Panc1 (cell line): ENCODE data around the gene LY86. TPM values are rescaled to one million over a fixed set of nuclear protein-coding genes. Genes with fewer than 3 reads are reported as not detected.

Experiments
- ATAC-seq: fragments of 200-7000 bp; cut with Tn5 transposase; 2 replicates; pipeline ENCODE4 v1.9.1; 2020; ENCODE audit warnings: mild to moderate bottlenecking, moderate library complexity
- BruUV-seq: library from RNA; stranded (reverse); fragments of 400-500 nt; replicated peaks from 2 replicates; lab custom pipeline; 2021; lab: Mats Ljungman, UMichigan
- CTCF ChIA-PET: fragments of 300-600 bp; sonication (Branson Sonifier 250); formaldehyde crosslinking; loops from one replicate; lab custom pipeline; 2022; ENCODE audit warnings: antibody characterized with exemption; lab: Charles Lee
- POLR2A ChIA-PET: fragments of 300-600 bp; sonication (Branson Sonifier 250); formaldehyde crosslinking; loops from one replicate; lab custom pipeline; 2022; ENCODE audit warnings: antibody characterized with exemption; lab: Charles Lee
- DNase-seq: peaks from one replicate; pipeline ENCODE4 v3.0.0-alpha.2; 2010; ENCODE audit warnings: low read depth, low spot score
- H3K27ac ChIP-seq: 2 replicates; pipeline ENCODE4 v1.5.1; 2011; ENCODE audit warnings: mild to moderate bottlenecking, low read length, inconsistent platforms
- H3K27me3 ChIP-seq: fragments of 200-500 bp; sonication (Bioruptor generic); 2 replicates; pipeline ENCODE4 v1.6.0; 2014; ENCODE audit warnings: low read length, inconsistent platforms; ENCODE audit not compliant: control insufficient read depth, insufficient read depth
- H3K36me3 ChIP-seq: fragments of 200-500 bp; sonication (Bioruptor generic); 2 replicates; pipeline ENCODE4 v1.5.1; 2014; ENCODE audit warnings: inconsistent platforms, mild to moderate bottlenecking, low read length, moderate library complexity; ENCODE audit not compliant: control insufficient read depth, insufficient read depth
- H3K4me1 ChIP-seq: 2 replicates; pipeline ENCODE4 v1.5.1; 2011; ENCODE audit warnings: inconsistent platforms, mild to moderate bottlenecking, low read length, moderate library complexity; ENCODE audit not compliant: control insufficient read depth, insufficient read depth
- H3K4me3 ChIP-seq, 2 experiments: 2 replicates each; pipeline ENCODE4 v1.5.1; 2011 to 2012; ENCODE audit warnings: low read depth in 2 of 2, low read length in 2 of 2, mild to moderate bottlenecking in 2 of 2, inconsistent platforms in 1 of 2, moderate library complexity in 1 of 2
- H3K9me3 ChIP-seq: fragments of 200-500 bp; sonication (Bioruptor generic); 2 replicates; pipeline ENCODE4 v1.5.1; 2014; ENCODE audit warnings: low read depth, mild to moderate bottlenecking, inconsistent platforms, low read length, moderate library complexity; ENCODE audit not compliant: control insufficient read depth, insufficient read depth
- CTCF ChIP-seq: fragments of 450-650 bp; IDR thresholded peaks from 2 replicates; pipeline ENCODE4 v1.5.1; 2017; ENCODE audit warnings: mild to moderate bottlenecking
- POLR2AphosphoS5 ChIP-seq: IDR thresholded peaks from 2 replicates; pipeline ENCODE4 v1.6.1; 2012; ENCODE audit warnings: mild to moderate bottlenecking, low read depth, low read length, moderate library complexity
- REST ChIP-seq, 2 experiments: IDR thresholded peaks; 2 replicates each; pipeline ENCODE4 v1.6.1; 2011 to 2012; ENCODE audit warnings: low read depth in 2 of 2, control low read depth in 1 of 2, low read length in 1 of 2, mild to moderate bottlenecking in 1 of 2, moderate library complexity in 1 of 2; ENCODE audit not compliant: insufficient read depth in 1 of 2
- SIN3A ChIP-seq: IDR thresholded peaks from 2 replicates; pipeline ENCODE4 v1.6.1; 2012; ENCODE audit warnings: low read depth, mild to moderate bottlenecking, low read length, moderate library complexity, borderline replicate concordance; ENCODE audit not compliant: insufficient read depth
- TCF7L2 ChIP-seq: IDR thresholded peaks from 2 replicates; pipeline ENCODE4 v1.6.1; 2011; ENCODE audit warnings: mild to moderate bottlenecking, low read depth, low read length, inconsistent platforms
- in situ Hi-C: cut with HindIII; loops from 2 replicates; pipeline ENCODE4 v1.10.0; 2016; ENCODE audit warnings: low sequenced_read_pairs, low pct_unique_long_range_greater_than_20kb
- intact Hi-C: fragments of 100-400 bp; cut with micrococcal nuclease; formaldehyde crosslinking; loops from one replicate; pipeline ENCODE4 v1.10.0; 2022; ENCODE audit not compliant: unreplicated experiment
- total RNA-seq: library from RNA; stranded (reverse); gene quantifications from one replicate; pipeline ENCODE4 v1.2.1, GENCODE V29; 2021; ENCODE audit not compliant: unreplicated experiment

The LY86 gene
- total RNA-seq, 1 experiment from 2014 or later = not detected

DNA sequence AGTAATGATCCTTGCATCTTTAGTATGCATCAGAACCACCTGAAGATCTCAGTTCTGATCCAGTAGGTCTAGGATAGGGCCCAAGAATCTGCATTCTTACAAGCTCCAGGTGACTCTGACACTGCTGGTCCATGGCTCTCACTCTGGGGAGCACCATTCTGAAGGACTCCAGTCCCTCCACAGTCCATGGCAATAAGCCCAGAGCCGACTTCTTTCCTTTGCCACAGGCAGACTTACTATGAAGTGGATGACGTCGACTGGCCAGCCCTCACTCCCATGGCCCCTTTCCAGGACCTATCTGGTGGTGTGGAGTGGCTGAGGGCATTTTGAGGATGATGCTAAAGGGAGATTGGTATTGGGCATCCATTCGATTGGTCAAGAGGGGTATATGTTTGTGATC lies 21.8 kb upstream of the LY86 start:
- ChIA-PET CTCF (no interaction called here), POLR2A (no interaction called here)
- H3K27me3 ChIP-seq = peaks cover 9% of the 10 kb centered on the region
- no peak overlapping the region for H3K4me3 ChIP-seq
- BruUV-seq = no TSS peak
- H3K27ac ChIP-seq = no peak overlapping the region
- no peaks in the 10 kb centered on the region for H3K36me3 ChIP-seq
- DNase-seq (no peak), ATAC-seq (no peak)
- in situ Hi-C loops (no loop called here), intact Hi-C loops (no loop called here)
- H3K9me3 ChIP-seq = no peaks in the 10 kb centered on the region
- H3K4me1 ChIP-seq = no peaks in the 10 kb centered on the region
- TF ChIP-seq REST (IDR thresholded peaks at IDR 0.05; ENCODE audit: insufficient read depth in 1 of 2, low read depth in 2 of 2, low read length in 1 of 2) (no peak), POLR2AphosphoS5 (no peak), CTCF (no peak), TCF7L2 (no peak), SIN3A (no peak)

- no TSS peak for BruUV-seq
- in situ Hi-C loops (no loop called here), intact Hi-C loops (no loop called here)
- H3K36me3 ChIP-seq = no peaks in the 10 kb centered on the region
- no peak for ATAC-seq
- H3K4me3 ChIP-seq = no peak overlapping the region
- H3K9me3 ChIP-seq = no peaks in the 10 kb centered on the region
- no peak overlapping the region for H3K27ac ChIP-seq
- no peaks in the 10 kb centered on the region for H3K4me1 ChIP-seq
- ChIA-PET CTCF (interaction anchor here (0.6 kb wide), 1 partner anchor 105 kb away, joined by 7 read pairs; no protein-coding TSS in a partner anchor), POLR2A (no interaction called here)
- TF ChIP-seq TCF7L2 (no peak), REST (IDR thresholded peaks at IDR 0.05; ENCODE audit: insufficient read depth in 1 of 2, low read depth in 2 of 2, low read length in 1 of 2) (no peak), SIN3A (no peak), CTCF (no peak), POLR2AphosphoS5 (no peak)
- H3K27me3 ChIP-seq = peaks cover 9% of the 10 kb centered on the region
- DNase-seq = no peak
These were observed 19.3 kb upstream of the LY86 start for GRCh38 chr6:6569096-6569810.
